Smooth muscle cell (in vitro differentiated cells): ENCODE data around the gene CNNM3. TPM values are rescaled to one million over a fixed set of nuclear protein-coding genes. Genes with fewer than 3 reads are reported as not detected.

Experiments used
- DNase-seq: peaks from one replicate; lab custom pipeline; 2025; ENCODE audit not compliant: unreplicated experiment; lab: John Stamatoyannopoulos, UW
- H2AFZ ChIP-seq: fragments of 200-600 bp; sonication (generic); 2 replicates; pipeline ENCODE4 v1.6.0; 2016; ENCODE audit warnings: antibody characterized with exemption, low read depth, mild to moderate bottlenecking
- H3F3A ChIP-seq: fragments of 200-600 bp; sonication (generic); 2 replicates; pipeline ENCODE4 v1.6.0; 2017; ENCODE audit warnings: antibody characterized with exemption, low read depth
- H3K27ac ChIP-seq: fragments of 200-600 bp; sonication (generic); 2 replicates; pipeline ENCODE4 v1.5.1; 2016; ENCODE audit warnings: low read depth, mild to moderate bottlenecking
- H3K27me3 ChIP-seq: fragments of 200-600 bp; sonication (generic); 2 replicates; pipeline ENCODE4 v1.6.1; 2016; ENCODE audit warnings: low read depth, mild to moderate bottlenecking
- H3K36me3 ChIP-seq: fragments of 200-600 bp; sonication (generic); 2 replicates; pipeline ENCODE4 v1.5.1; 2016; ENCODE audit warnings: low read depth
- H3K4me1 ChIP-seq: fragments of 200-600 bp; sonication (generic); 2 replicates; pipeline ENCODE4 v1.5.1; 2016; ENCODE audit warnings: low read depth
- H3K4me2 ChIP-seq: fragments of 200-600 bp; sonication (generic); 2 replicates; pipeline ENCODE4 v1.6.0; 2016; ENCODE audit warnings: mild to moderate bottlenecking
- H3K4me3 ChIP-seq: fragments of 200-600 bp; sonication (generic); 2 replicates; pipeline ENCODE4 v1.5.1; 2016; ENCODE audit warnings: mild to moderate bottlenecking
- H3K79me2 ChIP-seq: fragments of 200-600 bp; sonication (generic); 2 replicates; pipeline ENCODE4 v1.6.0; 2016; ENCODE audit warnings: low read depth, mild to moderate bottlenecking
- H3K9ac ChIP-seq: fragments of 200-600 bp; sonication (generic); 2 replicates; pipeline ENCODE4 v1.6.0; 2016; ENCODE audit warnings: low read depth
- H3K9me3 ChIP-seq: fragments of 200-600 bp; sonication (generic); replicated peaks from 2 replicates; pipeline ENCODE4 v1.5.1; 2016; ENCODE audit warnings: low read depth
- H4K20me1 ChIP-seq: fragments of 200-600 bp; sonication (generic); 2 replicates; pipeline ENCODE4 v1.6.0; 2016; ENCODE audit warnings: low read depth
- CTCF ChIP-seq: fragments of 200-600 bp; sonication (generic); IDR thresholded peaks from 2 replicates; pipeline ENCODE4 v1.5.1; 2017; ENCODE audit warnings: borderline replicate concordance, mild to moderate bottlenecking, antibody characterized with exemption; ENCODE audit not compliant: insufficient read depth, poor library complexity, severe bottlenecking
- WGBS: methylation state at CpG from one replicate; pipeline ENCODE4 v1.1.7; 2016; ENCODE audit warnings: low lambda C conversion rate; 5-methylcytosine and 5-hydroxymethylcytosine counted together
- polyA plus RNA-seq: library from polyadenylated mRNA; unstranded; fragments of >200 nt; fragmentation: Nextera tagmentation; extraction: Ambion mirVana; gene quantifications from 2 replicates; pipeline ENCODE4 v1.2.1, GENCODE V29; 2016
- total RNA-seq: library from RNA; depleted of rRNA; stranded (reverse); fragments of >200 nt; gene quantifications from 2 replicates; pipeline ENCODE4 v1.2.3, GENCODE V29; 2014

CNNM3 gene
- total RNA-seq (2.4 and 3.2 TPM in 2 replicates), polyA plus RNA-seq (4.8 and 5.5 TPM in 2 replicates)

DNA sequence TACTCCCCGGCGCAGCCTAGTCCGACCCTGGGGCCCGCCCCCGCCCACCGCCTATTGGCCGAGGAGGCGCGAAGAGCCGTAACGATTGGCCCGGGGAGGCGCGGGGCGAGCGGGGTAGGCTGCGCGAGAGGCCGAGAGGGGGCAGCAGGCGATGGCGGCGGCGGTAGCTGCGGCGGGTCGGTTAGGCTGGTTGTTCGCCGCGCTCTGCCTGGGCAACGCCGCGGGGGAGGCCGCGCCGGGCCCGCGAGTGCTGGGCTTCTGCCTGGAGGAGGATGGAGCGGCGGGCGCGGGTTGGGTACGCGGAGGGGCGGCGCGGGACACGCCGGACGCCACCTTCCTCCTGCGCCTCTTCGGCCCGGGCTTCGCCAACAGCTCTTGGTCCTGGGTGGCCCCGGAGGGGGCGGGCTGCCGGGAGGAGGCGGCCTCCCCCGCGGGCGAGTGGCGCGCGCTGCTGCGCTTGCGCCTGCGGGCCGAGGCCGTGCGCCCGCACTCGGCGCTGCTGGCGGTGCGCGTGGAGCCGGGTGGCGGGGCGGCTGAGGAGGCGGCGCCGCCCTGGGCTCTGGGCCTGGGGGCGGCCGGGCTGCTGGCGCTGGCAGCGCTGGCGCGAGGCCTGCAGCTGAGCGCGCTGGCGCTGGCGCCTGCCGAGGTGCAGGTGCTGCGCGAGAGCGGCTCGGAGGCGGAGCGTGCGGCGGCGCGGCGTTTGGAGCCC, at the start of gene CNNM3:
CNNM3 (plus strand) TSS at position 142 of the 709 bp plus-strand sequence; CDS start at position 152, 10 bp downstream.
- peak; percentile 90 for DNase-seq
- no peaks in the 10 kb centered on the region for H3K9me3 ChIP-seq
- peak within 1 kb of the TSS; percentile 75 for H3K4me3 ChIP-seq
- peaks cover 3% of the 10 kb centered on the region for H3K27me3 ChIP-seq
- no peaks in the 10 kb centered on the region for H3K79me2 ChIP-seq
- H3K4me2 ChIP-seq, result peak within 1 kb of the TSS; percentile 95
- WGBS, result 2% methylated on average over 61 of the region's 103 CpGs
- peaks cover 17% of the 10 kb centered on the region for H3K4me1 ChIP-seq
- peak; percentile 53 for TF ChIP-seq CTCF
- H3K27ac ChIP-seq, result peak within 1 kb of the TSS; percentile 14
- peak within 1 kb of the TSS; percentile 36 for H3K9ac ChIP-seq
- H2AFZ ChIP-seq, result peak within 1 kb of the TSS; percentile 87
- peaks cover 25% of the 10 kb centered on the region for H4K20me1 ChIP-seq
- no peaks in the 10 kb centered on the region for H3K36me3 ChIP-seq
- H3F3A ChIP-seq, result peaks cover 4% of the 10 kb centered on the region

DNA sequence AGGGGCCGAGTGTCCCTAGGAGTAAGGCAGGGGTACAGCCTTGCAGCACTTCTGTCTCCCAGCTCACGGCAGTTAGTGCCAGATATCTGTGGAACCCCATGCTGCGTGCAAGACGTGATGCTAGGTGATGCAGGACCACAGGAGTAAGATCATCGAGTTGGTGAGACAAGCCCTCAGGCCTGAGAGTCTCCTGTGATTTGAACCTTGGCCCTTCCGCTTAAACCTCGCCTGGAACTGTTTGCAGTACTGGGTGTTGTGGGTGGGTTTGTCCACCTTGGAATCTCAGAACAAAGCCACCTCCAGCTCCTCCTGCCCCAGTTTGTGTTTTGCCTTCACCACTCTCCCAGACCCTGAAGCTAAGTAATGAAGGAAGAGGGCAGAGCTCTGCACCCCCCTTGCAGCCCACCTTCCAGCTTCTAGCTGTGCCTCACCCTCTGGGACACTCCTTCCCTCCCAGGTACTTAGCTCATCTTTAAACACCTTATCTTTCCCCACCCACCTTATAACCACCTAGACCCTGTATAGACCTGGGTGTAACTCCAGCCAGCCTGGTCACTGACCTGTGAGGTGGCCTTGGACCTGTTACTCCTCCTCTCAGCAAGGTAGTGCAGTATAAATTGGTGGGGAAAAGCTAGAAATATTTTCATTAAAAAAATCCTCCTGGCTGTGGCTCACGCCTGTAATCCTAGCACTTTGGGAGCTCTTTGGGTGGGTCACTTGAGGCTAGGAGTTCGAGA, 48.8 kb upstream of the CNNM3 start:
- TF ChIP-seq CTCF, result no peak
- H3F3A ChIP-seq, result no peaks in the 10 kb centered on the region
- H3K4me3 ChIP-seq, result no peak overlapping the region
- no peak for DNase-seq
- no peak overlapping the region for H3K9ac ChIP-seq
- H3K79me2 ChIP-seq, result peaks cover 25% of the 10 kb centered on the region
- H4K20me1 ChIP-seq, result peaks cover 53% of the 10 kb centered on the region
- no peak overlapping the region for H3K4me2 ChIP-seq
- peaks cover 22% of the 10 kb centered on the region for H3K4me1 ChIP-seq
- 99% methylated on average over 9 of the region's 9 CpGs for WGBS
- H3K9me3 ChIP-seq, result no peaks in the 10 kb centered on the region
- no peak overlapping the region for H3K27ac ChIP-seq
- H3K36me3 ChIP-seq, result no peaks in the 10 kb centered on the region
- H2AFZ ChIP-seq, result no peak overlapping the region
- H3K27me3 ChIP-seq, result no peaks in the 10 kb centered on the region

- no peak overlapping the region for H2AFZ ChIP-seq
- no peak for DNase-seq
- no peaks in the 10 kb centered on the region for H3K27me3 ChIP-seq
- no peaks in the 10 kb centered on the region for H3F3A ChIP-seq
- no peaks in the 10 kb centered on the region for H3K9me3 ChIP-seq
- no peak overlapping the region for H3K4me3 ChIP-seq
- TF ChIP-seq CTCF, result no peak
- H3K79me2 ChIP-seq, result peaks cover 24% of the 10 kb centered on the region
- peaks cover 16% of the 10 kb centered on the region for H3K4me1 ChIP-seq
- H3K9ac ChIP-seq, result no peak overlapping the region
- 92% methylated on average over 8 of the region's 8 CpGs for WGBS
- no peak overlapping the region for H3K27ac ChIP-seq
- H3K36me3 ChIP-seq, result no peaks in the 10 kb centered on the region
- no peak overlapping the region for H3K4me2 ChIP-seq
- H4K20me1 ChIP-seq, result peaks cover 51% of the 10 kb centered on the region
Measured at GRCh38 chr2:96768083-96768561, 47.9 kb upstream of the CNNM3 start.
